Suprapubic skin (tissue), 3 donors: ENCODE data around the gene TBC1D14.

ENCODE experiments used
- CTCF ChIP-seq, 2 donors: fragments of 200-600 bp in 1 of 2; fragments of 450-650 bp in 1 of 2; sonication (generic) in 1 of 2; IDR thresholded peaks; one replicate each; pipeline ENCODE4 v1.5.1; 2016 to 2019; ENCODE audit warnings: antibody characterized with exemption in 2 of 2, mild to moderate bottlenecking in 1 of 2, moderate library complexity in 1 of 2
- EP300 ChIP-seq: sonication (generic); formaldehyde crosslinking; IDR thresholded peaks from one replicate; pipeline ENCODE4 v1.6.1; 2017; ENCODE audit warnings: antibody characterized with exemption
- POLR2A ChIP-seq, 2 donors: fragments of 450-650 bp; IDR thresholded peaks; one replicate each; pipeline ENCODE4 v1.6.1; 2017; ENCODE audit warnings: antibody characterized with exemption in 2 of 2, mild to moderate bottlenecking in 2 of 2, moderate library complexity in 2 of 2

GRCh38 chr4:7019367-7019766 lies 109.7 kb downstream of the TBC1D14 start:
- TF ChIP-seq CTCF (IDR thresholded peaks at IDR 0.05) = no peak
- no peak for TF ChIP-seq EP300
- TF ChIP-seq POLR2A (IDR thresholded peaks at IDR 0.05) = no peak
